Panc1 (cell line): ENCODE data around the gene DRGX.

ENCODE experiments used
- POLR2AphosphoS5 ChIP-seq: IDR thresholded peaks from 2 replicates; pipeline ENCODE4 v1.6.1; 2012; ENCODE audit warnings: mild to moderate bottlenecking, low read depth, low read length, moderate library complexity
- TCF7L2 ChIP-seq: IDR thresholded peaks from 2 replicates; pipeline ENCODE4 v1.6.1; 2011; ENCODE audit warnings: mild to moderate bottlenecking, low read depth, low read length, inconsistent platforms
- TF ChIP-seq, protein P1 (sequence below): fragments of 450-650 bp; IDR thresholded peaks from 2 replicates; pipeline ENCODE4 v1.5.1; 2017; ENCODE audit warnings: mild to moderate bottlenecking

GRCh38 chr10:49410365-49411074 lies 14.6 kb upstream of the DRGX start:
- TF ChIP-seq, protein P1, sequence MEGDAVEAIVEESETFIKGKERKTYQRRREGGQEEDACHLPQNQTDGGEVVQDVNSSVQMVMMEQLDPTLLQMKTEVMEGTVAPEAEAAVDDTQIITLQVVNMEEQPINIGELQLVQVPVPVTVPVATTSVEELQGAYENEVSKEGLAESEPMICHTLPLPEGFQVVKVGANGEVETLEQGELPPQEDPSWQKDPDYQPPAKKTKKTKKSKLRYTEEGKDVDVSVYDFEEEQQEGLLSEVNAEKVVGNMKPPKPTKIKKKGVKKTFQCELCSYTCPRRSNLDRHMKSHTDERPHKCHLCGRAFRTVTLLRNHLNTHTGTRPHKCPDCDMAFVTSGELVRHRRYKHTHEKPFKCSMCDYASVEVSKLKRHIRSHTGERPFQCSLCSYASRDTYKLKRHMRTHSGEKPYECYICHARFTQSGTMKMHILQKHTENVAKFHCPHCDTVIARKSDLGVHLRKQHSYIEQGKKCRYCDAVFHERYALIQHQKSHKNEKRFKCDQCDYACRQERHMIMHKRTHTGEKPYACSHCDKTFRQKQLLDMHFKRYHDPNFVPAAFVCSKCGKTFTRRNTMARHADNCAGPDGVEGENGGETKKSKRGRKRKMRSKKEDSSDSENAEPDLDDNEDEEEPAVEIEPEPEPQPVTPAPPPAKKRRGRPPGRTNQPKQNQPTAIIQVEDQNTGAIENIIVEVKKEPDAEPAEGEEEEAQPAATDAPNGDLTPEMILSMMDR, result no peak
- TF ChIP-seq TCF7L2, result no peak
- no peak for TF ChIP-seq POLR2AphosphoS5
